GM21576 (cell line): ENCODE measurements around the gene SPATA16.

Source experiments
- ATAC-seq: cut with Tn5 transposase; IDR thresholded peaks from one replicate; pipeline ENCODE4 v1.9.1; 2021; ENCODE audit warnings: mild to moderate bottlenecking, moderate library complexity; ENCODE audit not compliant: unreplicated experiment

Gene SPATA16

GRCh38 chr3:173007079-173007723 is 133.8 kb downstream of the SPATA16 start:
- no peak for ATAC-seq

GRCh38 chr3:173006006-173006405 is 135.0 kb downstream of the SPATA16 start:
- ATAC-seq, result no peak

- no peak for ATAC-seq
Observed at GRCh38 chr3:173004681-173005080, 136.4 kb downstream of the SPATA16 start.

GRCh38 chr3:173003956-173004355 is 137.1 kb downstream of the SPATA16 start:
- ATAC-seq, result no peak

GRCh38 chr3:173003471-173003870 is 137.6 kb downstream of the SPATA16 start:
- no peak for ATAC-seq

- no peak for ATAC-seq
Observed at GRCh38 chr3:173001622-173002021, 139.4 kb downstream of the SPATA16 start.

GRCh38 chr3:173000553-173000952 is 140.5 kb downstream of the SPATA16 start:
- no peak for ATAC-seq

GRCh38 chr3:172993412-172993811 is 147.6 kb downstream of the SPATA16 start:
- no peak for ATAC-seq

- ATAC-seq, result no peak
Observed at GRCh38 chr3:172991424-172991996, 149.5 kb downstream of the SPATA16 start.

GRCh38 chr3:172989373-172989772 is 151.7 kb downstream of the SPATA16 start:
- ATAC-seq, result no peak

- ATAC-seq, result no peak
Observed at GRCh38 chr3:172987273-172987672, 153.8 kb downstream of the SPATA16 start.

- ATAC-seq, result no peak
Observed at GRCh38 chr3:172984914-172985313, 156.1 kb downstream of the SPATA16 start.

GRCh38 chr3:172982736-172983364 is 158.2 kb downstream of the SPATA16 start:
- no peak for ATAC-seq

GRCh38 chr3:172981407-172981983 is 159.5 kb downstream of the SPATA16 start:
- no peak for ATAC-seq

- ATAC-seq, result no peak
Observed at GRCh38 chr3:172980849-172981248, 160.2 kb downstream of the SPATA16 start.

GRCh38 chr3:172977696-172978095 is 163.3 kb downstream of the SPATA16 start:
- no peak for ATAC-seq

- no peak for ATAC-seq
Observed at GRCh38 chr3:172974969-172975368, 166.1 kb downstream of the SPATA16 start.

GRCh38 chr3:172973799-172974198 is 167.2 kb downstream of the SPATA16 start:
- ATAC-seq, result no peak

GRCh38 chr3:172972717-172973116 is 168.3 kb downstream of the SPATA16 start:
- ATAC-seq, result no peak

GRCh38 chr3:172972067-172972466 is 169.0 kb downstream of the SPATA16 start:
- ATAC-seq, result no peak

GRCh38 chr3:172968646-172969045 is 172.4 kb downstream of the SPATA16 start:
- ATAC-seq, result no peak

GRCh38 chr3:172965256-172965655 is 175.8 kb downstream of the SPATA16 start:
- ATAC-seq, result no peak
